ENCODE measurements around the gene METTL15.
"Not testable (repeated sequence)": the region's sequence is repeated elsewhere in the genome, so short reads cannot be mapped to it uniquely, and the experiment has no call there.

The METTL15 gene

DNA sequence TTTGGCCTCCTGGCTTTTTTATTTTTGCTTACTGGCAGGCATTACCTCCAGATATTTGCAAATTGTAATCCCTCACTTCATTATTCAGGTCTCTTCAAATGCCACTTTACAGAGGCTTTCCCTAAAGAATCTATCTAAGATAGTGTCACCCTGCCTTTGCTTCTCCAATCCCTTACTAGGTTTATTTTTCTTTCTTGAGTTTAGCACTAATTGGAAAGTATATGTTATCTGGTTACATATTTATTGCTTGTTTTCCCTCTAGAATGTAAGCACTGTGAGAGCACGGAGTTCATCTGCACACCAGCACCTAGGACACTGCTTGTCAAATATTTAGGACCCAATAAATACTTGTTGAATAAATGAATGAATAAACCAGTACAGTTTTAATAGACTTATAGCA lies 3.8 kb upstream of the METTL15 start:
- Mint-ChIP-seq H3K36me3 (no peaks in the 10 kb centered on the region), H3K4me1 (peaks cover 28% of the 10 kb centered on the region), H3K27ac (no peak overlapping the region), H3K27me3 (no peaks in the 10 kb centered on the region), H3K9me3 (no peaks in the 10 kb centered on the region), H3K4me3 (no peak overlapping the region)

GRCh38 chr11:28104984-28105383 lies 3.2 kb upstream of the METTL15 start:
- no peak overlapping the region for H3K27ac Mint-ChIP-seq
- no peaks in the 10 kb centered on the region for H3K36me3 Mint-ChIP-seq
- no peak overlapping the region for H3K4me3 Mint-ChIP-seq
- peaks cover 33% of the 10 kb centered on the region for H3K4me1 Mint-ChIP-seq
- no peaks in the 10 kb centered on the region for H3K27me3 Mint-ChIP-seq
- H3K9me3 Mint-ChIP-seq: no peaks in the 10 kb centered on the region

- Mint-ChIP-seq H3K27ac (no peak overlapping the region), H3K4me3 (no peak overlapping the region), H3K36me3 (no peaks in the 10 kb centered on the region), H3K27me3 (no peaks in the 10 kb centered on the region), H3K4me1 (peaks cover 42% of the 10 kb centered on the region), H3K9me3 (no peaks in the 10 kb centered on the region)
Measured at GRCh38 chr11:28105869-28106268, 2.3 kb upstream of the METTL15 start.

DNA sequence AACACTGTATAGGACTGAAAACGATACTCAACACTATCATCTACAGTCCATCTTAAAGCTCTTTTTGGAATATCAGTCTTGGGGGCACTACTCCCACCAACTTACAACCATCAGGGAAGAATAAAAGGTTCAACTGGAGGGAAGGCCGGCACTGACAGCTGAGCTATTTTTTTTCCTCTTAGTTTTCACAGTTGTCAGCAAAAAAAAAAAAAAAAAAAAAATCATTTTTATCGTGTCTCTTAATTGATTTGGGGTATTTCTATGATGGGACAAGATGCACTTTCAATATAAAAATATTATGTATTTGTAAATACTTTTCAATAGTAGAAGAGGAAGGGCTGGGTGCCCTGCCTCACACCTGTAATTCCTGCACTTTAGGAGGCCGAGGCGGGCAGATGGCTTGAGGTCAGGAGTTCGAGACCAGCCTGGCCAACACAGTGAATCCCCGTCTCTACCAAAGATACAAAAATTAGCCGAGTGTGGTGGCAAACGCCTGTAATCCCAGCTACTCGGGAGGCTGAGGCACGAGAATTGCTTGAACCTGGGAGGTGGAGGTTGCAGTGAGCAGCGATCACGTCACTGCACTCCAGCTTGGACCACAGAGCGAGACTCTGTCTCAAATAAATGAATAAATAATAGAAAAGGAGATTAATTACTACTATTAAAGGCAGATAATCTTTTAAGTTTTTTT lies 1.7 kb upstream of the METTL15 start:
- peaks cover 48% of the 10 kb centered on the region for H3K4me1 Mint-ChIP-seq
- H3K27me3 Mint-ChIP-seq: no peaks in the 10 kb centered on the region
- no peaks in the 10 kb centered on the region for H3K9me3 Mint-ChIP-seq
- no peak overlapping the region for H3K27ac Mint-ChIP-seq
- H3K4me3 Mint-ChIP-seq: peak overlapping the region; percentile 49
- H3K36me3 Mint-ChIP-seq: no peaks in the 10 kb centered on the region

DNA sequence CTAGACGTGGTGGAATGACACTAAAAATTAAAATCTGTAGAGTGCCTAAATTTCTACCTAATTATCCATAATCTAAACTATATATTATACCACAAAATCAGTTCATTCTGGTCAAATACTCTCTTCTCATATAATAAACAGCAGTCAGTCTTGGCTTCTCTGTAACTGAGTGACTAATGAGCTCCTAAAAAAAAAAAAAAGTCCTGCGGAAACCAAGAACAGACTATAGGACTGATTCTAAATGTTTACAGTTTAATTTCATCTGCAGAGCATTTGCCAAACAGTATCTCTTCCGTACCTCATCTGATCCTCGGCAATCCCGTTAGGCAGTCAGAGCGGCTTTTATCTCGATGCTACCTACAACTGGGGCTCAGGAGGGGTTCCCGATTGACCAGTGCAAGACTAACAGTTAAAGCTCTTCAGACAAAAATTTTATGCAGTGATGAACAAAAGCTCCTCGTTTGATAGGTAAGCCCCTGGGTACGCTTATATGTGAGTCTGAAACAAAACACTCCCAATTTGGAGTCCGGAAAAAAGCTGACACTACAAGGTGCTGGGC lies 918 bp upstream of the METTL15 start:
- Mint-ChIP-seq H3K4me1 (peaks cover 56% of the 10 kb centered on the region), H3K9me3 (no peaks in the 10 kb centered on the region), H3K27me3 (no peaks in the 10 kb centered on the region), H3K27ac (peak overlapping the region; percentile 80), H3K4me3 (peak overlapping the region; percentile 93), H3K36me3 (no peaks in the 10 kb centered on the region)

GRCh38 chr11:28108958-28109357 lies 770 bp downstream of the METTL15 start:
- H3K9me3 Mint-ChIP-seq: no peaks in the 10 kb centered on the region
- no peaks in the 10 kb centered on the region for H3K27me3 Mint-ChIP-seq
- H3K27ac Mint-ChIP-seq: peak overlapping the region; percentile 75
- H3K4me1 Mint-ChIP-seq: peaks cover 62% of the 10 kb centered on the region
- H3K4me3 Mint-ChIP-seq: peak overlapping the region; percentile 93
- peaks cover 1% of the 10 kb centered on the region for H3K36me3 Mint-ChIP-seq

GRCh38 chr11:28110108-28110820 lies 2.1 kb downstream of the METTL15 start:
- Mint-ChIP-seq H3K27ac (peak overlapping the region; percentile 91), H3K27me3 (no peaks in the 10 kb centered on the region), H3K4me1 (peaks cover 66% of the 10 kb centered on the region), H3K36me3 (peaks cover 4% of the 10 kb centered on the region), H3K9me3 (no peaks in the 10 kb centered on the region), H3K4me3 (peak overlapping the region; percentile 93)

DNA sequence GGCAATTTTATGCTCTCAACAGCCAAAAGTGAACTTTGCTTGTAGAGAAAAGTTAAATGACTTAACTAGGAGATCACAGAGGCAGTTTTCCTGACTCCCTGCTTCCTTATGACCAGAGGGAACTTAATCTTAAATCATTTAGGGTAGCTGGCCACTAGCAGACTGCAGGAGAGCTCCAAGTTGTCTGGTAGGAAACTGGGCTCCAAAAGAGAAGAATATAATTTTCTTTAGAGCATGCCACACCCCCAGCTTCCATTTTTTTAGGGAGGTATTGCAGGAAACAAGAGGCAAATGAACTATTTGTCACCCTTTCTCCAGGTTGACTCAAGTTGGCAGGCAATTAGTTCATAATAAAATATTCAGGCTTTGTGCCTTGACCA lies 2.6 kb downstream of the METTL15 start:
- Mint-ChIP-seq H3K27ac (peak overlapping the region; percentile 91), H3K4me1 (peaks cover 66% of the 10 kb centered on the region), H3K4me3 (peak overlapping the region; percentile 93), H3K36me3 (peaks cover 4% of the 10 kb centered on the region), H3K9me3 (no peaks in the 10 kb centered on the region), H3K27me3 (no peaks in the 10 kb centered on the region)

GRCh38 chr11:28114116-28114515 lies 5.9 kb downstream of the METTL15 start:
- Mint-ChIP-seq H3K36me3 (peaks cover 12% of the 10 kb centered on the region), H3K4me1 (peaks cover 57% of the 10 kb centered on the region), H3K4me3 (no peak overlapping the region), H3K27me3 (no peaks in the 10 kb centered on the region), H3K27ac (no peak overlapping the region), H3K9me3 (no peaks in the 10 kb centered on the region)

DNA sequence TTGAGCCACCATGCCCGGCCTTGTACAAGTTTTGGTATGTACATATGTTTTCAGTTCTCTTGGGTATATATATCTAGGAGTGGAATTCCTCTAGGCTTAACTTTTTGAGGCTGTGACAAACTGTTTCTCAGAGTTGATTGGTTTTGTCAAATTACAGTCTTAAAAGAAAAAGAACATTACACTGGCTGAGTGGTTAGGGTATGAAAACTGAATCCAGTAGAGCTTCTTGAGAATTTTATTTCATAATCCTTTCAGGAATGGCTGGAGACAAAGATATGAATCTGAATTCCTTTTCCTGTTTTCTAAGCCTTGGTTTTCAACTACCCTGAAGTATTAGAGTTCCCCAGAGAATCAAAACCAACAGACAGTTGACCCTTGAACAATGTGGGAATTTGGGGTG lies 6.5 kb downstream of the METTL15 start:
- Mint-ChIP-seq H3K9me3 (no peaks in the 10 kb centered on the region), H3K4me3 (no peak overlapping the region), H3K36me3 (peaks cover 12% of the 10 kb centered on the region), H3K4me1 (peaks cover 53% of the 10 kb centered on the region), H3K27ac (no peak overlapping the region), H3K27me3 (no peaks in the 10 kb centered on the region)

DNA sequence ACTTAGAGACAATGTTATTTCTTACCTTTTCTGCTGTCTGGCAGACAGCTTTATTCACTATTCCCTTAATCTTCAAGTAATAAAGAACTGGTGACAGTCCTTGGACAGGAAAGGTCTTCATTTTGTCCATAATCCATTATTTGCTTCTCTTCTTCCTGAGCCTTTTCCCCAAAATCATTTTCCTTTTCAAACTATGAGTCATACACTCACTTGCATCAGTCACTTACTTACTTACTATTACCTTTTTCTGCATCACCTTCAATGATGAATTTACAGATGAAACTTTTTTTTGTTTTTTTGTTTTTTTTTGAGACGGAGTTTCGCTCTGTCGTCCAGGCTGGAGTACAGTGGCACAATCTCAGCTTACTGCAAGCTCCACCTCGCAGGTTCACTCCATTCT lies 9.5 kb downstream of the METTL15 start:
- no peak overlapping the region for H3K4me3 Mint-ChIP-seq
- peaks cover 12% of the 10 kb centered on the region for H3K36me3 Mint-ChIP-seq
- no peaks in the 10 kb centered on the region for H3K9me3 Mint-ChIP-seq
- H3K27ac Mint-ChIP-seq: no peak overlapping the region
- H3K27me3 Mint-ChIP-seq: no peaks in the 10 kb centered on the region
- H3K4me1 Mint-ChIP-seq: peaks cover 29% of the 10 kb centered on the region

GRCh38 chr11:28123151-28123581 lies 15.0 kb downstream of the METTL15 start:
- Mint-ChIP-seq H3K27me3 (no peaks in the 10 kb centered on the region), H3K36me3 (peaks cover 14% of the 10 kb centered on the region), H3K9me3 (no peaks in the 10 kb centered on the region), H3K4me3 (no peak overlapping the region), H3K27ac (no peak overlapping the region), H3K4me1 (peaks cover 17% of the 10 kb centered on the region)

GRCh38 chr11:28132548-28132947 lies 24.4 kb downstream of the METTL15 start:
- Mint-ChIP-seq H3K9me3 (peaks cover 19% of the 10 kb centered on the region), H3K4me1 (no peaks in the 10 kb centered on the region), H3K4me3 (no peak overlapping the region), H3K27me3 (no peaks in the 10 kb centered on the region), H3K27ac (no peak overlapping the region), H3K36me3 (peaks cover 30% of the 10 kb centered on the region)

DNA sequence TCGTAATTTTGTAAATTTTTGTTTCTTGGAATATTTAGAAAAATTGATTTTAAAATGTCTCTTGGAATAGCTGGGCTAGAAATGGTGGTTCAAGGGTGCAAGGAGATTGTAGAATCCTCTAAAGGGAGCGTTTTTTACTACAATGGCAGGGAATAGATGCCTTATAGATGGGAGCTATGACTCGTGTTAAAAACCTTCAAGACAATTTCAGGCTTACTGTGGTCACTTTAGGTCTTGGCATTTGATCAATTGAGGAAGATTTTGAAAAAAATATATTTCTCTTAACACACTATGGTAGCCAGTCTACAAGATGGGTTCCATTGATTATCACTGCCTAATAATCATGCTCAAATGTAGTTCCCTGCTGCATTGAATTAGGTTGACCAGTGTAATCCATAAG lies 25.0 kb downstream of the METTL15 start:
- peaks cover 33% of the 10 kb centered on the region for H3K36me3 Mint-ChIP-seq
- peaks cover 19% of the 10 kb centered on the region for H3K9me3 Mint-ChIP-seq
- no peaks in the 10 kb centered on the region for H3K27me3 Mint-ChIP-seq

GRCh38 chr11:28136157-28136556 lies 28.0 kb downstream of the METTL15 start:
- H3K9me3 Mint-ChIP-seq: peaks cover 19% of the 10 kb centered on the region
- H3K27me3 Mint-ChIP-seq, H3K4me3 Mint-ChIP-seq, H3K27ac Mint-ChIP-seq, H3K4me1 Mint-ChIP-seq: not testable (repeated sequence)
- peaks cover 41% of the 10 kb centered on the region for H3K36me3 Mint-ChIP-seq

More for the DNA sequence above, 25.0 kb downstream of the METTL15 start:
- H3K4me1 Mint-ChIP-seq: no peaks in the 10 kb centered on the region
- H3K4me3 Mint-ChIP-seq: no peak overlapping the region
- H3K27ac Mint-ChIP-seq: no peak overlapping the region

GRCh38 chr11:28137366-28137765 lies 29.2 kb downstream of the METTL15 start:
- H3K9me3 Mint-ChIP-seq: peaks cover 19% of the 10 kb centered on the region
- no peak overlapping the region for H3K4me3 Mint-ChIP-seq
- H3K27ac Mint-ChIP-seq: no peak overlapping the region
- peaks cover 38% of the 10 kb centered on the region for H3K36me3 Mint-ChIP-seq
- H3K27me3 Mint-ChIP-seq: no peaks in the 10 kb centered on the region
- no peaks in the 10 kb centered on the region for H3K4me1 Mint-ChIP-seq

All from activated naive CD4-positive, alpha-beta T cell treated with anti-CD3 and anti-CD28 coated beads, Interleukin-2, amount 50 U/mL, for 24 hours (primary cell).